22Rv1 (cell line): Measurements from ENCODE around the gene RCSD1.

Source experiments
- CTCF ChIP-seq: fragments of 450-650 bp; IDR thresholded peaks from 2 replicates; pipeline ENCODE4 v1.5.1; 2017; ENCODE audit warnings: mild to moderate bottlenecking
- ZFX ChIP-seq: fragments of 450-650 bp; IDR thresholded peaks from 2 replicates; pipeline ENCODE4 v1.6.1; 2017; ENCODE audit warnings: antibody characterized with exemption, borderline replicate concordance

DNA sequence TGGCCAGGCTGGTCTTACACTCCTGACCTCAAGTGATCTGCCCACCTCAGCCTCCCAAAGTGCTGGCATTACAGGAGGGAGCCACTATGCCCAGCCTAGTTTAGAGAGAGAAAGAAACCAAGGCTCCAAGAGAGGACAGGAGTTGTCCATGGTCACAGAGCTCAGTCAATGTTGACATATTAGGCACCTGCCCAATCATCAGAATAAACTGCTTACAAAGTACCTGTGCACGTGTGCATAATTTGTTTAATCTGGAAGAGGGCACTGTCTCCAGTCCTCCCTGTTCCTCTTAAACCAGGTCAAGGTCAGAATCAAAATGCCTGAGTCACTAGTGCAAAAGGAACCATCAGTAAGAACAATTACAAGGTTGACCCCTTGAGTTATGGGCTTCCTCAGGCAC is 71.5 kb downstream of the RCSD1 start:
- no peak for TF ChIP-seq CTCF
- no peak for TF ChIP-seq ZFX
